HG03139 (cell line): ENCODE data around the gene CBS.
"Not testable (repeated sequence)": the region's sequence is repeated elsewhere in the genome, so short reads cannot be mapped to it uniquely, and the experiment has no call there.

Experiments used
- ATAC-seq: cut with Tn5 transposase; IDR thresholded peaks from one replicate; pipeline ENCODE4 v1.9.1; 2021; ENCODE audit not compliant: unreplicated experiment

Gene CBS

GRCh38 chr21:43069682-43070081 is 6.0 kb downstream of the CBS start:
- not testable (repeated sequence) for ATAC-seq

GRCh38 chr21:43068065-43068464 is 7.6 kb downstream of the CBS start:
- not testable (repeated sequence) for ATAC-seq

GRCh38 chr21:43066690-43067089 is 8.9 kb downstream of the CBS start:
- ATAC-seq, result not testable (repeated sequence)

- not testable (repeated sequence) for ATAC-seq
These were observed 9.6 kb downstream of the CBS start for GRCh38 chr21:43065991-43066390.

GRCh38 chr21:43064265-43064917 is 11.2 kb downstream of the CBS start:
- ATAC-seq, result not testable (repeated sequence)

- ATAC-seq, result not testable (repeated sequence)
These were observed 12.5 kb downstream of the CBS start for GRCh38 chr21:43062955-43063664.

- ATAC-seq, result not testable (repeated sequence)
These were observed 22.5 kb downstream of the CBS start for GRCh38 chr21:43053112-43053511.

- ATAC-seq, result not testable (repeated sequence)
These were observed 29.5 kb downstream of the CBS start for GRCh38 chr21:43045876-43046821.

- not testable (repeated sequence) for ATAC-seq
These were observed 30.3 kb downstream of the CBS start for GRCh38 chr21:43045165-43045875.

- ATAC-seq, result not testable (repeated sequence)
These were observed 31.1 kb downstream of the CBS start for GRCh38 chr21:43044547-43044946.

GRCh38 chr21:43043291-43043690 is 32.3 kb downstream of the CBS start:
- not testable (repeated sequence) for ATAC-seq

GRCh38 chr21:43042169-43042568 is 33.5 kb downstream of the CBS start:
- not testable (repeated sequence) for ATAC-seq

GRCh38 chr21:43038659-43039044 is 37.0 kb downstream of the CBS start:
- not testable (repeated sequence) for ATAC-seq

GRCh38 chr21:43037918-43038658 is 37.5 kb downstream of the CBS start:
- not testable (repeated sequence) for ATAC-seq

- not testable (repeated sequence) for ATAC-seq
These were observed 38.7 kb downstream of the CBS start for GRCh38 chr21:43036889-43037288.

- no peak for ATAC-seq
These were observed 40.8 kb downstream of the CBS start for GRCh38 chr21:43034826-43035225.

GRCh38 chr21:43034101-43034500 is 41.5 kb downstream of the CBS start:
- ATAC-seq, result no peak

GRCh38 chr21:43031121-43031619 is 44.5 kb downstream of the CBS start:
- ATAC-seq, result no peak

- ATAC-seq, result no peak
These were observed 45.9 kb downstream of the CBS start for GRCh38 chr21:43029785-43030184.
